Astrocyte (in vitro differentiated cells and primary cell): ENCODE measurements around the gene MTA3. TPM values are rescaled to one million over a fixed set of nuclear protein-coding genes. Genes with fewer than 3 reads are reported as not detected.

Experiments used
- DNase-seq: peaks from one replicate; pipeline ENCODE4 v3.0.0-alpha.2; 2010; ENCODE audit warnings: low read depth
- FAIRE-seq: peaks from 2 replicates; lab custom pipeline; 2011; peaks lifted over from hg19 to GRCh38; lab: Jason Lieb, UNC
- H2AFZ ChIP-seq: 2 replicates; pipeline ENCODE4 v1.6.0; 2012; ENCODE audit warnings: low read depth, low read length, inconsistent platforms
- H3K27ac ChIP-seq: 2 replicates; pipeline ENCODE4 v1.5.1; 2011; ENCODE audit warnings: low read depth, low read length, inconsistent platforms
- H3K27me3 ChIP-seq: 2 replicates; pipeline ENCODE4 v1.6.0; 2011; ENCODE audit warnings: low read length, inconsistent platforms; ENCODE audit not compliant: insufficient read depth
- H3K36me3 ChIP-seq: 2 replicates; pipeline ENCODE4 v1.5.1; 2011; ENCODE audit warnings: low read length, inconsistent platforms; ENCODE audit not compliant: insufficient read depth
- H3K4me1 ChIP-seq: 2 replicates; pipeline ENCODE4 v1.5.1; 2011; ENCODE audit warnings: low read length, inconsistent platforms; ENCODE audit not compliant: insufficient read depth
- H3K4me2 ChIP-seq: 2 replicates; pipeline ENCODE4 v1.6.0; 2012; ENCODE audit warnings: low read length, inconsistent platforms
- H3K4me3 ChIP-seq: 2 replicates; pipeline ENCODE4 v1.5.1; 2011; ENCODE audit warnings: low read depth, mild to moderate bottlenecking, low read length, inconsistent platforms; ENCODE audit not compliant: insufficient read depth
- H3K79me2 ChIP-seq: 2 replicates; pipeline ENCODE4 v1.6.0; 2012; ENCODE audit warnings: mild to moderate bottlenecking, low read length, inconsistent platforms; ENCODE audit not compliant: insufficient read depth
- H3K9ac ChIP-seq: 2 replicates; pipeline ENCODE4 v1.6.0; 2012; ENCODE audit warnings: mild to moderate bottlenecking, low read length, inconsistent platforms
- H3K9me3 ChIP-seq: 2 replicates; pipeline ENCODE4 v1.5.1; 2012; ENCODE audit warnings: low read depth, mild to moderate bottlenecking, low read length, inconsistent platforms; ENCODE audit not compliant: insufficient read depth
- H4K20me1 ChIP-seq: 2 replicates; pipeline ENCODE4 v1.6.0; 2012; ENCODE audit warnings: low read length, inconsistent platforms; ENCODE audit not compliant: insufficient read depth
- H3K27ac Mint-ChIP-seq: one replicate; pipeline ENCODE4 v1.8.0; 2021; ENCODE audit warnings: mild to moderate bottlenecking, mixed read lengths; ENCODE audit not compliant: unreplicated experiment
- H3K27me3 Mint-ChIP-seq: one replicate; pipeline ENCODE4 v1.8.0; 2021; ENCODE audit warnings: low read depth, mixed read lengths; ENCODE audit not compliant: unreplicated experiment
- H3K36me3 Mint-ChIP-seq: one replicate; pipeline ENCODE4 v1.8.0; 2021; ENCODE audit warnings: low read depth, mixed read lengths; ENCODE audit not compliant: unreplicated experiment
- H3K4me1 Mint-ChIP-seq: one replicate; pipeline ENCODE4 v1.8.0; 2021; ENCODE audit warnings: low read depth, mixed read lengths; ENCODE audit not compliant: unreplicated experiment
- H3K4me3 Mint-ChIP-seq: one replicate; pipeline ENCODE4 v1.8.0; 2021; ENCODE audit warnings: mild to moderate bottlenecking, moderate library complexity, mixed read lengths; ENCODE audit not compliant: unreplicated experiment
- H3K9me3 Mint-ChIP-seq: one replicate; pipeline ENCODE4 v1.8.0; 2021; ENCODE audit warnings: mild to moderate bottlenecking, mixed read lengths; ENCODE audit not compliant: unreplicated experiment
- EZH2 ChIP-seq: IDR thresholded peaks from 2 replicates; pipeline ENCODE4 v1.6.1; 2012; ENCODE audit warnings: mild to moderate bottlenecking, low read length, inconsistent platforms; ENCODE audit not compliant: insufficient read depth
- total RNA-seq: library from RNA; stranded (reverse); gene quantifications from 2 replicates; pipeline ENCODE4 v1.2.1, GENCODE V29; 2021
- TF ChIP-seq, protein P1 (sequence below): IDR thresholded peaks from 2 replicates; pipeline ENCODE4 v1.5.1; 2011; ENCODE audit warnings: low read depth, mild to moderate bottlenecking, inconsistent platforms, low read length, moderate library complexity; ENCODE audit not compliant: insufficient read depth

MTA3 gene
- total RNA-seq, 1 donor from 2014 or later, result 69.4 TPM

DNA sequence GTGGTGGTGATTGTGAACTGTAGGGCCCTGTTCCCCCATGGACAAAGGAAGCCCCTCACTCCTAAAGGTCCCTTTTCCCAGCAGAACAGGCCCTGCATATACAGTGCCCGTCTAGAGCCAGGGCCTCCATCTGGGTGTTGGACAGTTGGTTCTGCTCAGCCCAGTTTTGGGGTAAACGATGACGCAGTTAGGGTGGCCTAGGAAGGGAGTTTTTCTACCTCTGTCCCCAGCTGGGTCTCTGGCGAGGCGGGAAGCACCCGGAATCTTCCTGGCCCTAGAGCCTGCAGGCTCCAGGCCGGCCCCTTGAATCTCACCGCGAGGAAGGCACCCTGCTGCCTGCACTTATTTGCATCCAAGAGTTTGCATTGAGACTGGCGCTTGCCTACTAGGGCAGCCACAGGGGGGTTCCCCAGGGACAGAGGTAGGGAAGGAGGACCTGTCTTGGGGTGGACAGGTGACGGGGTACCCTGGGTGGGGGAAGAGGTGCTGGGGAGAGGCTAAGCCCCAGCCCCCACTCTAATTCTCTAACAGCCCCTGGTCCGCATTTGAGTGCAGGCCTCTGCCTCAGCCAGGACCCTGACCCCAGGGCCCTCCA, 529 bp upstream of the MTA3 start:
- peaks cover 18% of the 10 kb centered on the region for H3K4me1 Mint-ChIP-seq
- peak overlapping the region; percentile 65 for H3K4me2 ChIP-seq
- FAIRE-seq (no peak), DNase-seq (no peak)
- H3K4me1 ChIP-seq, result peaks cover 12% of the 10 kb centered on the region
- peak overlapping the region; percentile 59 for H3K27ac Mint-ChIP-seq
- TF ChIP-seq EZH2, result no peak
- TF ChIP-seq, protein P1, sequence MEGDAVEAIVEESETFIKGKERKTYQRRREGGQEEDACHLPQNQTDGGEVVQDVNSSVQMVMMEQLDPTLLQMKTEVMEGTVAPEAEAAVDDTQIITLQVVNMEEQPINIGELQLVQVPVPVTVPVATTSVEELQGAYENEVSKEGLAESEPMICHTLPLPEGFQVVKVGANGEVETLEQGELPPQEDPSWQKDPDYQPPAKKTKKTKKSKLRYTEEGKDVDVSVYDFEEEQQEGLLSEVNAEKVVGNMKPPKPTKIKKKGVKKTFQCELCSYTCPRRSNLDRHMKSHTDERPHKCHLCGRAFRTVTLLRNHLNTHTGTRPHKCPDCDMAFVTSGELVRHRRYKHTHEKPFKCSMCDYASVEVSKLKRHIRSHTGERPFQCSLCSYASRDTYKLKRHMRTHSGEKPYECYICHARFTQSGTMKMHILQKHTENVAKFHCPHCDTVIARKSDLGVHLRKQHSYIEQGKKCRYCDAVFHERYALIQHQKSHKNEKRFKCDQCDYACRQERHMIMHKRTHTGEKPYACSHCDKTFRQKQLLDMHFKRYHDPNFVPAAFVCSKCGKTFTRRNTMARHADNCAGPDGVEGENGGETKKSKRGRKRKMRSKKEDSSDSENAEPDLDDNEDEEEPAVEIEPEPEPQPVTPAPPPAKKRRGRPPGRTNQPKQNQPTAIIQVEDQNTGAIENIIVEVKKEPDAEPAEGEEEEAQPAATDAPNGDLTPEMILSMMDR, result no peak
- H3K79me2 ChIP-seq, result peaks cover 18% of the 10 kb centered on the region
- H3K27me3 Mint-ChIP-seq, result no peaks in the 10 kb centered on the region
- no peaks in the 10 kb centered on the region for H3K36me3 ChIP-seq
- no peaks in the 10 kb centered on the region for H3K9me3 Mint-ChIP-seq
- peak overlapping the region; percentile 48 for H3K9ac ChIP-seq
- H3K4me3 ChIP-seq, result no peak overlapping the region
- H3K27ac ChIP-seq, result no peak overlapping the region
- H2AFZ ChIP-seq, result peak overlapping the region; percentile 78
- H3K4me3 Mint-ChIP-seq, result peak overlapping the region; percentile 77
- H4K20me1 ChIP-seq, result peaks cover 8% of the 10 kb centered on the region
- no peaks in the 10 kb centered on the region for H3K9me3 ChIP-seq
- H3K36me3 Mint-ChIP-seq, result peaks cover under 1% of the 10 kb centered on the region
- no peaks in the 10 kb centered on the region for H3K27me3 ChIP-seq

DNA sequence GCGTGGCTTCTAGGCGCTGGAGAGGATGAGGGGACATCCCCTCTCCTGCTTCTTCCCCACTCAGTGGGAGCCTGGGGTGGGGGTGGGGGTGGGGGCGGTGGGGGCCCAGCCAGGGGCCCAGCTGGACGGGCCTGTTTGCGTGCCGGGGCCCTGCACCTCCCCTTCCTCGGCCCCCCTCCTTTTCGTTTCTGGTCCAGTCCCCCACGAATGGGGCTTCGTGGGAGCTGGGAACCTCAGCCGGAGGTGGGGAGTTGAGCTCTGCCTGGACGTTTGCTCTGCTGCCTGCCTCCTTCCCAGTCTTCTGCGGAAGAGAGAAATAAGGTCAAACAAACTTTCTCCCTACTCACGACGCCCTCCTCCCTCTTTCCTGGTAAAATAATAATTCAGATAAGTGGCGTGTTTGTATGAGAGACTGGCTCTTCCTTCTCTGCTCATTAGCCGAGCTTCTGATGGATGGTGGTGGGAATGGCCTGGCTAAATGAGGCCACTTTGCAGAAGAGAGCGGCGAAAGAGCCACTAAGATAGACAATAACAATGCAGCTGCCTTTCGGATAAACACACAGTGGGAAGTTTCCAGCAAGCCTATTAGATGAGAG, 782 bp downstream of the MTA3 start:
- Mint-ChIP-seq H3K27me3 (no peaks in the 10 kb centered on the region), H3K36me3 (no peaks in the 10 kb centered on the region), H3K4me1 (peaks cover 18% of the 10 kb centered on the region), H3K27ac (peak overlapping the region; percentile 91), H3K9me3 (no peaks in the 10 kb centered on the region), H3K4me3 (peak overlapping the region; percentile 98)
- H3K4me2 ChIP-seq, result peak overlapping the region; percentile 91
- FAIRE-seq (no peak), DNase-seq (peak; percentile 18)
- H3K27me3 ChIP-seq, result no peaks in the 10 kb centered on the region
- H3K36me3 ChIP-seq, result no peaks in the 10 kb centered on the region
- peak overlapping the region; percentile 83 for H3K9ac ChIP-seq
- peaks cover 23% of the 10 kb centered on the region for H3K79me2 ChIP-seq
- H4K20me1 ChIP-seq, result peaks cover 13% of the 10 kb centered on the region
- H3K4me1 ChIP-seq, result peaks cover 12% of the 10 kb centered on the region
- H2AFZ ChIP-seq, result peak overlapping the region; percentile 72
- H3K9me3 ChIP-seq, result no peaks in the 10 kb centered on the region
- TF ChIP-seq, protein P1, result no peak
- no peak for TF ChIP-seq EZH2
- peak overlapping the region; percentile 64 for H3K27ac ChIP-seq
- H3K4me3 ChIP-seq, result peak overlapping the region; percentile 81

DNA sequence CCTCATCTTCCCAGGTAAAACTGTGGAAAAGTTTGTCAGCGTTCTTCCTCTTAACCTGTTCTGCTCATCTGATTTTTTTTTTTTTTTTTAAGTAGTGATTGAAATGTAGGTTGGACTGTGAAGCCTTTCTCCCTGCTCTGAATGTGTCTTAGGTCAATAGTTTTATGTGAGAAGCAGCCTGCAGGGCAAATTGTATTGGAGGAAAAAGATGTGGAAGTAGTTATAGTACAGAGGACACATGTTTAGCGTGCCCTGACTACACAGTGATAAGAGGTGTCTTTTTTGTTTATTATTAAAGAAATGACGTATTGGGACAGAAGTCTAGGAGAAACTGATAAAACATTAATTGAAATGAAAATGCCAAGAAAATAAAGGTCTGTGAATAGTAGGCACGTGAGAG, 1.5 kb downstream of the MTA3 start:
- Histone ChIP-seq H3K27ac (no peak overlapping the region), H3K4me2 (peak overlapping the region; percentile 91), H3K36me3 (no peaks in the 10 kb centered on the region), H3K9ac (peak overlapping the region; percentile 83), H4K20me1 (peaks cover 16% of the 10 kb centered on the region), H2AFZ (no peak overlapping the region), H3K9me3 (no peaks in the 10 kb centered on the region), H3K79me2 (peaks cover 27% of the 10 kb centered on the region), H3K27me3 (no peaks in the 10 kb centered on the region), H3K4me3 (peak overlapping the region; percentile 81), H3K4me1 (peaks cover 12% of the 10 kb centered on the region)
- FAIRE-seq (no peak), DNase-seq (no peak)
- Mint-ChIP-seq H3K27me3 (no peaks in the 10 kb centered on the region), H3K9me3 (no peaks in the 10 kb centered on the region), H3K4me1 (peaks cover 18% of the 10 kb centered on the region), H3K36me3 (peaks cover under 1% of the 10 kb centered on the region), H3K27ac (peak overlapping the region; percentile 1), H3K4me3 (peak overlapping the region; percentile 98)
- TF ChIP-seq, protein P1, result no peak
- no peak for TF ChIP-seq EZH2
